NCI-H146 treated with DMSO at 0.1 percent for 48 hours (cell line): Measurements from ENCODE around the gene CD19.
"Not testable (repeated sequence)": the region's sequence is repeated elsewhere in the genome, so short reads cannot be mapped to it uniquely, and the experiment has no call there.

Experiments used
- DNase-seq: peaks from one replicate; lab custom pipeline; 2025; ENCODE audit not compliant: unreplicated experiment; lab: John Stamatoyannopoulos, UW

Gene CD19

DNA sequence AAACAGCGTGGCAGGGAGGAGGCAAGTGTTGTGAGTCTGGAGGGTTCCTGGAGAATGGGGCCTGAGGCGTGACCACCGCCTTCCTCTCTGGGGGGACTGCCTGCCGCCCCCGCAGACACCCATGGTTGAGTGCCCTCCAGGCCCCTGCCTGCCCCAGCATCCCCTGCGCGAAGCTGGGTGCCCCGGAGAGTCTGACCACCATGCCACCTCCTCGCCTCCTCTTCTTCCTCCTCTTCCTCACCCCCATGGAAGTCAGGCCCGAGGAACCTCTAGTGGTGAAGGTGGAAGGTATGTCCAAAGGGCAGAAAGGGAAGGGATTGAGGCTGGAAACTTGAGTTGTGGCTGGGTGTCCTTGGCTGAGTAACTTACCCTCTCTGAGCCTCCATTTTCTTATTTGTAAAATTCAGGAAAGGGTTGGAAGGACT is at the start of gene CD19:
Gene CD19 (plus strand): TSS at position 171 of the 425 bp plus-strand sequence. CDS start 30 bp downstream, at position 201.
- no peak for DNase-seq

DNA sequence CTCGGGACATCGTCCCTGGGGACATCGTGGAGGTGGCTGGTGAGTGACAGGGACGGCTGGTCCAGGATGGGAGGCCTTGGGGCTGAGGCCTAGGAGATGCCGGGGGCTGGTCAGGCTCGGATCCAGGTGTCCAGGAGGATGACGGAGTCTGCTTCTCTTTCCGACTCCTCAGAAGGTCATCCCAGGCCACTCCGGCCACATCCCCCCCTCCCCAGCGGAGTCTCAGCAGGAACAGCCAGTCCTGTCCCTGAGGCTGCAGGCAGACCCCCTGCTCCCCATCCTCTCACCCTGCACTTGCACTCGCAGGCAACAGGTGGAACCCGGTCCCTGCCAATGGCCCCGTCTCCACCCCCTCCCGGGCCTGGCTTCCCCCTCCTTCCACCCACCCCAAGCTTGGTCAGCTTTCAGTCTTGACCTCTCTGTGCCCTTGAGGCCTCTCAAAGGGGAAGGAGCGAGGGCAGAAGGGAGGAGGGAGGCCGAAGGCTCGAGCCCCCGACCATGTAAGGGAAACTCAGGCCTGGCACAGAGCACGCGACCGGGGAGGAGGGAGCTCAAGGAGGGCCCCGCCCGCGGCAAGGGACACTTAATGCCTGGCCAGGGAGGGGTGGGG is 49.1 kb upstream of the CD19 start:
- no peak for DNase-seq

DNA sequence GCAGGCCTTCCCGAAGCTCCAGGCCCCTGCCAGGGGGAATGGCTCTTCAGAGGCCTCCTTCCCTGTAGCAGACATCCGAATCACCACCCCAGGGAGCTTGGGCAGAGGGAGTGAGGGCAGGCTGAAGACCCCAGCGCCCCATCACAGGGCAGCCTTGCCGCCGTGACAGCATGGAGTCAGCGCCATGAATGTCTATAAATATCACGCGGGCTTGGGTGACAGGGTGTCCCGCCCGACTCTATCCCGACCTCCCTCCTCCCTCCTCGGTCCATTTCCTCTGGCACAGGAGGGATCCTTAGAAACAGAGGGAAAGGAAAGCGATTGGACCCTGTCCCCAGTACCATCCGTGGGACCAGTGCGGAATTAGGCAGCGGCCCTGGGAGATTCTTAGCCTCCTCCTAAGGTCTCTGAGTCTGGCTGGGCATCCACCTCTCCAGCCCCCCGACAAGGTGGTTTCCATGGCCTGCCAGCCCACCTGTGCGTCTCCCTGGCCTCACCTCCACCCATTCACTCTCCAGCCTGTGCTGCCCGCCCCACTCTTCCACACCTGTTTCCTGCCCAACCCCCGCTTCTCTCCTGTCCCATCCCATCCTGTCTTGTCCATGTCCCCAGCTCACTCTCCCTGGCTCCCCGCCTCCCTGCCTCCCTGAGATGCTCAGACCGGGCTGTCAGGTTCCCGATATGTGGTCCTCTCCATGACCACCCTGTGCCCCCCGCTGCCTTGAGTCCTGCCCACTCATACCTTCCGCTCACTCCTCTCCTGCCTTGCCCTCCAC is 48.4 kb upstream of the CD19 start:
- no peak for DNase-seq

DNA sequence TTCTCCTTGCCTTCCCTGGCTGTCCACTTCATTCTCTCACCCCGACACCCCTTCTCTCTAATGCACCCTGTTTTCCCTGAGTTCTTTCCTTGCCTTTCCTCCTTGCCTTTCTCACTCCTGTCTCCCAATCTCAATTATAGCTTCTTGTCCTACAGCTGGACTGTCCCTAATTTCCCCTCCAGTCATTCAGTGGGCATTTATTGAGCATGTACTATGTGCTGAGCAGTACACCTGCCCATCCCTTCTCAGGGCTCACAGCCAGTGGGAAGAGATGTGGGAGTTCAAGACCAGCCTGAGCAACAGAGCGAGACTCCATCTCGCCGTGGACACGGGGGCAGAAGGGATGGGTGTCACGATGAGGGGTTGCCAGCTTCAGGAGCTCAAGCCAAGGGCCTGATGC is 47.7 kb upstream of the CD19 start:
- no peak for DNase-seq

DNA sequence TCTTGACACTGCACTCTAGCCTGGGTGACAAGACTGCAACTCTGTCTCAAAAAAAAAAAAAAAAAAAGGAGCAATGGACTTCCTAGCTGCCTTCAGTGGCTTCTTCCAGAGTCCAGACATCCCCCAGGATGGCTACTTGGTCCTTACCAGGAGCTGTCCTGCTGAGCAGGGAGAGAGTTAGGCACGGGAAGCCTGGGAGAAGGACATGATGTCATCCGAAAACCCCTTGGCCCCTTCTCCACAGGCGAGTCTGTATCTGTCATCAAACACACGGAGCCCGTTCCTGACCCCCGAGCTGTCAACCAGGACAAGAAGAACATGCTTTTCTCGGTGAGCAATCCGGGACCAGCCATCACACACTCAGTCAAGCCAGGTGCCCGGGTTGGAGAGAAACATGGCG is 44.8 kb upstream of the CD19 start:
- DNase-seq = no peak

DNA sequence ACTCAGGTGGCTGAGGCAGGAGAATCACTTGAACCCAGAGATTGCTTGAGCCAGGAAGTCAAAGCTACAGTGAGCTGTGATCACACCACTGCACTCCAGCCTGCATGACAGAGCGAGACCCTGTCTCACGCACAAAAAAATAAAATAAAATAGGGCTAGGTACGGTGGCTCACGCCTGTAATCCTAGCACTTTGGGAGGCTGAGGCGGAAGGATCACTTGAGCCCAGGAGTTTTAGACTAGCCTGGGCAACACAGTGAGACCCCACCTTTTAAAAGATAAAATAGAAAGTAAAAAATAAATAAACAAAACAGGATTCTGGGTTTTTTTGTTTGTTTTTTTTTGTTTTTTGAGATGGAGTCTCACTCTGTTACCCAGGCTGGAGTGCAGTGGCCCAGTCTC is 41.4 kb upstream of the CD19 start:
- not testable (repeated sequence) for DNase-seq

DNA sequence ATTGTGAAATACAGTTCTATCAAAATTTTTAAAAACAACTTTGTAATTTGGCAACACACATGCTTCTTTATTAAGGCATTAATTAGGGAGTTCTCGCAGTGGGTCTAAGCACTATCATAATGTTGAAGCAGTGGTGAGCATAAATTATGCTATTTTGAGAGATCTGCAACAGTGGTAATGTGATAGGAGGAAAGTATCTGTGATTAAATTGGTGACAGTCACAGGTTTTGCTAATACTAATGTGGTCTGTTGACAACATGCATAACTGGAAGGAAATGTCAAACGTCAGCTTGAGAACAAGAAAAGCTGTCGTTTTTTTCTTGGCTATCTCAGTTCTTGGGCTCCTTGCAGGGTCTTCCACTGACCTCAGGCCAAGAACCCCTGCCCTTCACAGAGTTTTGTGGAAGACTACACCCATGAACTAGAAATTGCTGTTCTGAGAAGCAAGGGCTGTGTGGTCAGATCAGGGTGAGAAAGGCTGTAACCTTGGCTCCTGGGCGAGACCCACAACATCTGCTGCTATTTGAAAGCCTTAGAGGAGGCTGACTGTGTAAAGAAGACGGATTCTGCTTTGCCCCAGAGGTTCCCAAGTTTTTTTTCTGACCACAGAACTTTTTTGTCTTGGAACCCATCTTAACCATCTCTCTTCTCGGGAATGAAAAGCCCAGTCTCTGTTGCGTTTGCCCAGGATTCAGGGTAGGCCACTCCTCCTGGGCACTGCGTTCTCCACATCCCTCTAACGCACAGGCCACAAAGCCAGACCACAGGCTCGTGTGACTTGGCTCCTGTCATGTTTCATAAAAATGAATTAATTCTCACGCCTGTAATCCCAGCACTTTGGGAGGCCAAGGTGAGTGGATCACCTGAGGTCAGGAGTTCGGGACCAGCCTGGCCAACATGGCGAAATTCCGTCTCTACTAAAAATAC is 39.5 kb upstream of the CD19 start:
- DNase-seq = no peak

DNA sequence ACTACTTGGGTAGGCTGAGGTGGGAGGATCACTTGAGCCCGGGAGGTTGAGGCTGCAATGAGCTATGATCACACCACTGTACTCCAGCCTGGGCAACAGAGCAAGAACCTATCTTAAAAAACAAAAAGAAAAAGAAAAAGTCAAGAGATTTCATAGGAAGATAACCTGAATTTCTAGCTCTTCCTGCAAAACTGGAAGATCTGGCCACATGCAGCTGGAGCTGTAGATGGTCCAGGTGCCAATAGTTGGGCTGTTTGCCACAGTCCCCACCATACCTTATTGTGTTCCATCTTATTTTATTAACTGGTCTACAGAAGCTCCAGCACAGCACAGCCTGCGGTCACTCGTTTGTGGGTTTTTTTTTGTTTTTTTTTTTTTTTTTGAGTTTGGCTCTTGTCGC is 38.5 kb upstream of the CD19 start:
- no peak for DNase-seq

DNA sequence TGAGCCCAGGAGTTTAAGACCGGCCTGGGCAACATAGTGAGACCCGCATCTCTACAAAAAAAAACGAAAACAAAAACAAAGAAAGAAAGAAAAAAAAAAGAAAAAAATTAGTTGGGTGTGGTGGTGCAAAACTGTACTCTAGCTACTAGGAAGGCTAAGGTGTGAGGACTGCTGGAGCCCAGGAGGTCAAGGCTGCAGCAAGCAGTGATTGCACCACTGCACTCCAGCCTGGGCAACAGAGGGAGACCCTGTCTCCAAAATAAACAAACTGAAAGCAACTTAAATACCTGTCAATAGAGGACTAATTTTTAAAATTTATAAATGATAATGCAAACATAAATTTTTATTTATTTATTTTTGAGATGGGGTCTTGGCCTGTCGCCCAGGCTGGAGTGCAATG is 36.2 kb upstream of the CD19 start:
- DNase-seq = no peak

DNA sequence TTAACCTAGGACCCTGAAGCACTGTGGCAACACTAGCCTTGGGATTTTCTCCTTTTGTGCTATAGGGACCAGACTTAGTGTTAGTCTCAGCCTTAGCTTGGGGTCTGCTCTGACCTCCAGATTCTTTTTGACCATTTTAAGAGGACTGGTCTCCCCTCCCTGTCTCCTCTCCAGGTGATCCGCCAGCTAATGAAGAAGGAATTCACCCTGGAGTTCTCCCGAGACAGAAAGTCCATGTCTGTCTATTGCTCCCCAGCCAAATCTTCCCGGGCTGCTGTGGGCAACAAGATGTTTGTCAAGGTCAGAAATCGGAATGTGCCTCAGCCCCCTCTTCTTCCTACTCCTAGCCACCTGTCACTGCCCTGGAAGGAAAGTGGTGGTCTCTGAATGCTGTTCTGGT is 33.9 kb upstream of the CD19 start:
- no peak for DNase-seq

DNA sequence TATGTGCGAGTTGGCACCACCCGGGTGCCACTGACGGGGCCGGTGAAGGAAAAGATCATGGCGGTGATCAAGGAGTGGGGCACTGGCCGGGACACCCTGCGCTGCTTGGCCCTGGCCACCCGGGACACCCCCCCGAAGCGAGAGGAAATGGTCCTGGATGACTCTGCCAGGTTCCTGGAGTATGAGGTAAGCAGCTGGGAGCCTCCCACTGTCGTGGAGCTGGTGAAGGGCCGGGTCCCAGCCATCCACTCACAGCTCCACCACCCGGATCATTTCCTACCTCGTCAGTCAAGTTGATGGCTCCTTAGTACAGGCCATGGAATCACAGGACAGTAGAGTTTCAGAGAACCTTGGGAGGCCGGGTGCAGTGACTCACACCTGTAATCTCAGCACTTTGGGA is 33.5 kb upstream of the CD19 start:
- no peak for DNase-seq

DNA sequence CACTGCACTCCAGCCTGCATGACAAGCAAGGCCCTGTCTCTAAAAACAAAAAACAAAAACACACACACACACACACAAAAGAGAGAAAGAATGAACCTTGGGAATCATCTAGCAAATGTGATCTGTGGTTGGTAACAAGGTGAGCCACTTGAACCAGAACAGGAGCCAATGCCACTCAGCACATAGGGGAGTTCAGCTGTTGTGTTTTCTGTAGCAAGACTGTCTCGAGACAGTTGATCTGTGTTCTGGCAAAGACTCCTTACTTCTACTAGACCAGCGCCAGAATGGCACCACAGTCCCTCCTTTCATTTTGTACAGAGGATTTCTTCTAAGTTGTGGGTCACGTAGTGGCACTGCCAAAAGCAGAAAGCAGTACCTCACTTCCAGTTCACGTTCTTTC is 32.8 kb upstream of the CD19 start:
- no peak for DNase-seq

DNA sequence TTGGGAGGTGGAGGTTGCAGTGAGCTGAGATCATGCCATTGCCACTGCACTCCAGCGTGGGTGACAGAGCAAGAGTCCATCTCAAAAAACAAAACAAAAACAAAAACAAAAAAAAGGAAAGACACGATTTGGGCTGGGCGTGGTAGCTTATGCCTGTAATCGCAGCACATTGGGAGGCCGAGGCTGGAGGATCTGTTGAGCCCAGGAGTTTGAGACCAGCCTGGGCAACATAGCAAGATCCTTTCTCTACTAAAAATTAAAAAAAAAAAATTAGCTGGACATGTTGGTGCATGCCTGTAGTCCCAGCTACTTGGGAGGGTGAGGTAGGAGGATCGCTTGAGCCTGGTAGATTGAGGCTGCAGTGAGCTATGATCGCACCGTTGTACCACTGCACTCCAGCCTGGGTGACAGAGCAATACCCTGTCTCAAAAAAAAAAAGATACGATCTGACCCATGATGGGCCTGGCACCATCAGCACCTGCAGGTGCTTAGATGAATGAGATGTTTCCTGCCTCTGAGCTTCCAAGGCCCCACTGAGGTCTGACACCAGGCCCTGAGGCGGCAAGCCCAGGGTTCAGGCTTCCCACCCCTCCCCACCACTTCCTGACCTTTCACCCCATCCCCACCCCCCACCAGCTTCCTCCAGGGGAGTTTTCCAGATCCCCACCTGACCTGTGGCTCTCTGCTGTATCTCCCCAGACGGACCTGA is 31.7 kb upstream of the CD19 start:
- DNase-seq = no peak

DNA sequence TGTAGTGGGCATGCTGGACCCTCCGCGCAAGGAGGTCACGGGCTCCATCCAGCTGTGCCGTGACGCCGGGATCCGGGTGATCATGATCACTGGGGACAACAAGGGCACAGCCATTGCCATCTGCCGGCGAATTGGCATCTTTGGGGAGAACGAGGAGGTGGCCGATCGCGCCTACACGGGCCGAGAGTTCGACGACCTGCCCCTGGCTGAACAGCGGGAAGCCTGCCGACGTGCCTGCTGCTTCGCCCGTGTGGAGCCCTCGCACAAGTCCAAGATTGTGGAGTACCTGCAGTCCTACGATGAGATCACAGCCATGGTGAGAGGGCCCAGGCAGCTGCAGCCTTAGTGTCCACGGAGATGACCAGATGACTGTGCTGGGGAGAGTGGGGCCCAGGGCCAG is 31.2 kb upstream of the CD19 start:
- DNase-seq = no peak

DNA sequence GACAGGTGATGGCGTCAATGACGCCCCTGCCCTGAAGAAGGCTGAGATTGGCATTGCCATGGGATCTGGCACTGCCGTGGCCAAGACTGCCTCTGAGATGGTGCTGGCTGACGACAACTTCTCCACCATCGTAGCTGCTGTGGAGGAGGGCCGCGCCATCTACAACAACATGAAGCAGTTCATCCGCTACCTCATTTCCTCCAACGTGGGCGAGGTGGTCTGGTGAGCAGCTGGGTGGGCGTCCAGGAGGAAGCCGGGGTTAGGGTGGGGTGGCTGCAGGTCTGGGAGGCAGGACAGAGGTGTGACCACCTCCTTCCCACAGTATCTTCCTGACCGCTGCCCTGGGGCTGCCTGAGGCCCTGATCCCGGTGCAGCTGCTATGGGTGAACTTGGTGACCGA is 29.9 kb upstream of the CD19 start:
- DNase-seq = no peak

DNA sequence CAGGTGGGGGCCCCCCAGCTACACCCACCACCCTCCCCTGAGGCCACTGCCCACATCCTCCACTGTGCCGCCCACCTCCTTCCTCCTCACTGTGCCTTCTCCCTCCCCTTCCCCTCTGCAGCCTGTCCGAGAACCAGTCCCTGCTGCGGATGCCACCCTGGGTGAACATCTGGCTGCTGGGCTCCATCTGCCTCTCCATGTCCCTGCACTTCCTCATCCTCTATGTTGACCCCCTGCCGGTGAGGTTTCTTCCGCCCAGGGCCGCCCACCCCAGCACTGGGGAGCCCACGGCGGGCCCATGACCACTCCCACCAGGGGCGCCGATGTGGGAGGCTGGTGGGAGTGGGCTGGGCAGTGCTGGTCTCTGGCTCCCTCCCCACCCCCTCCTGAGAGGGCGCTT is 28.9 kb upstream of the CD19 start:
- DNase-seq = no peak

DNA sequence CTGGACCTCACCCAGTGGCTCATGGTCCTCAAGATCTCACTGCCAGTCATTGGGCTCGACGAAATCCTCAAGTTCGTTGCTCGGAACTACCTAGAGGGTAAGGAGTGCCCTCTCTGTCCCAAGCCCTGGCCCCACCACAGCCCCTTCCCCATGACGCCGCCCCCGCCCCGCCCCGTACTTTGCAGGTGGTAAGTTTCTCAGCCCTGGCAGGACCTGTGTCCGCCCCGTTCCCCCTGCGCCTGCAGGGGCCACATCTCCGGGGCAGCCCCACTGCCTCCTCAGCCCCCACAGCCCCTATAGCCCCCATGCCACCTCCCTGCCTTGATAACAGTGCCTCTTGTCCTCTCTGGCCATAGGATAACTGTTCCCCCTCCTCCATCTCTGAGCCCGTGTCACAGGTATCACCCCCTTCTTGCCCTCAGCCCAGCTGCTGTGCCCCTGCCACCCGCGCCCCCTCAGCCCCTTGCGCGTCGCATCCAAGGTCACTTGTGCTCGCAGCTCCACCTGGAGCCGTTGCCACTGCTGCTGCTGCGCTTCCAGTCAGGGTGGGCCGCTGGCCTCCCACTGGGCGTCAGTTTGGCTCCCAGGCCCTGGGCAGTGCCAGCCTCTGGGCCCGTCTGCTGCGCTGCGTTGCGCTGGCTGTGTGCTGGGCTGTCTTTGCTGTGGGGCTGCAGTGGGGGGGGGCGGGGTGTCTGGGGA is 28.3 kb upstream of the CD19 start:
- DNase-seq = no peak

DNA sequence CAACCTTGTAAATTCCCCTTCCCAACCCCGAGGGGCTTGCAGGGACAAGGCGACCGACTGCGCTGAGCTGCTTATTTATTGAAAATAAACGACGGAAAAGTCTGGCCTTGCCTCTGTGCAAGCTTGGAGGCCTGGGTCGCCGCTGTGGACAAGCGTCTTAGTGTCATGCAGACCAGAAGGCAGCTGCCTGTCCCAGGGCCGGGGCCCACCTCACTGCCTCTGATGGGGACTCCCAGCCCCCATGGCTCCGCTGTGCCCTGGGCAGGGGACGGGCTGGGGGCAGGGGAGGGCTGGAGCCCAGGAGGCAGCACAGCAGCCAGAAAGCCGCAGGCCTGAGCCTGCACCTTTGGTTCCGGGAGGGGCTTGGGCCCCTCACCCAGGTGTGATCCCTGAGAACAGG is 27.4 kb upstream of the CD19 start:
- DNase-seq = no peak

DNA sequence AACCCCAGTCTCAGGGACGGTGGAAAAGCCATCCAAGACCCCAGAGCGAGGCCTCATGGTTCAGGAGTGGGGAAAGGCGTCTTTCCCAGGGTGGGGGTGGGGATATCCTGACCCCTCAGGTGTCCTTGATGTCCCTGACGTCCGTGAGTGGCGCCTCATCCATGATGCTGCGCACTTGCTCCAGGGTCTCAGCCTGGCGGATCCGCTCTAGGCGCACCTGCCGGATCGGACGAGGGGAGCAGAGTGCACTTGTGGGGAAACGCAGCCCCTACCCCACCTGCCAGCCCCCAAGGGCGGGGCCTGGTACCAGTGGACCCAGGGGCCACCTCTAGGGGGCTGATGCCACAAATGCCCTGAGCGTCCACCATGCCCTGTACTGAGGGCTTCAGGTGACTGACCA is 26.9 kb upstream of the CD19 start:
- DNase-seq = no peak

DNA sequence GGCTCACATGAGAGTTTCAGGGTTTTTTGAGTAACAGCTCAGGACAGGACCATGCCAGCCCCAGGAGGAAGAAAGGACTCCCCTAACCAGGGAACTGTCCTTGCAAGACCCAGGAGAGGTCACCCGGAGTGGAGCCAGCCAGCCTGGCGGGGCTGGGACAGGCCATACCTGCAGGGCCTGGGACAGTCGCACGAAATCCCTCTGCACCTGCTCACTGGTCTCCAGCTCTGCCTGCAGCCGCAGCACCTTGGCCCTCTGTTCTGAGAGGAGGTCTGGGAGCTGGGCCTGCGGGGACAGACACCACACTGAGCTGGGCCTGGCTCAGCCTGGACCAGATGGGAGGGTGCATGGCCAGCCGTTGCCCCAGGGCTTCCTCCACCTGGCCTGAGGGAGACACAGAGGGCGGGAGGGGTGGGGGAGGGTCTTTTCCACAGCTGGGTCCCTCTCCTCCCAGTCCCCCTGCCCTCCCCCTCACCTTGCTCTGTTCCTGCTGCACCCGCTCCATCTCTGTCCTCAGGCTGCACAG is 26.5 kb upstream of the CD19 start:
- no peak for DNase-seq
